HG03196 (cell line): ENCODE results near the gene PLA2G4D.

Experiments
- ATAC-seq: cut with Tn5 transposase; IDR thresholded peaks from one replicate; pipeline ENCODE4 v1.9.1; 2021; ENCODE audit not compliant: unreplicated experiment

PLA2G4D gene, protein sequence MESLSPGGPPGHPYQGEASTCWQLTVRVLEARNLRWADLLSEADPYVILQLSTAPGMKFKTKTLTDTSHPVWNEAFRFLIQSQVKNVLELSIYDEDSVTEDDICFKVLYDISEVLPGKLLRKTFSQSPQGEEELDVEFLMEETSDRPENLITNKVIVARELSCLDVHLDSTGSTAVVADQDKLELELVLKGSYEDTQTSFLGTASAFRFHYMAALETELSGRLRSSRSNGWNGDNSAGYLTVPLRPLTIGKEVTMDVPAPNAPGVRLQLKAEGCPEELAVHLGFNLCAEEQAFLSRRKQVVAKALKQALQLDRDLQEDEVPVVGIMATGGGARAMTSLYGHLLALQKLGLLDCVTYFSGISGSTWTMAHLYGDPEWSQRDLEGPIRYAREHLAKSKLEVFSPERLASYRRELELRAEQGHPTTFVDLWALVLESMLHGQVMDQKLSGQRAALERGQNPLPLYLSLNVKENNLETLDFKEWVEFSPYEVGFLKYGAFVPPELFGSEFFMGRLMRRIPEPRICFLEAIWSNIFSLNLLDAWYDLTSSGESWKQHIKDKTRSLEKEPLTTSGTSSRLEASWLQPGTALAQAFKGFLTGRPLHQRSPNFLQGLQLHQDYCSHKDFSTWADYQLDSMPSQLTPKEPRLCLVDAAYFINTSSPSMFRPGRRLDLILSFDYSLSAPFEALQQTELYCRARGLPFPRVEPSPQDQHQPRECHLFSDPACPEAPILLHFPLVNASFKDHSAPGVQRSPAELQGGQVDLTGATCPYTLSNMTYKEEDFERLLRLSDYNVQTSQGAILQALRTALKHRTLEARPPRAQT

DNA sequence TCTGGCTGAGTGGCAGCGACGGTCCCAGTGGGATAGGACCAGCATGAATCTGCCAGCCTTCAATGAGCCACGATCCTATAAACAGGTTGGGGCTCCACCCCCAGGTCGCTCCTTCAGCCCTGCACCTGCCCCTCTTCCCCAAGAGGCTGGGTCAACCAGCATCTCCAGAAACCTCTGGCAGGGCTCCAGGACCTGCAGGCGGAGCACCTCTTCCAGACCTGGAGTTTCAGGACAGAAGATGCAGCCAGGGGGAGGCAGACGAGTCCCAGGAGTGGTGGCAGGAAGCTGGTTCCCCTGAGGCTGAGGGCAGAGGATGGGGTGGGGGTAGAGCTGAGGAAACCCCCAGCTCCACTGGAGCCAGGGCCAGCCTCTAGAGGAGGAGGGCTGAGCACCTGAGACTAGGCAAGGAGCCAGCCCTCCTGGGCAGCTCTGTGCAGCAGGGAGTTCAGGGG lies at the start of gene PLA2G4D:
TSS of gene PLA2G4D (minus strand) at position 51 of the 452 bp plus-strand sequence. CDS start 103 bp downstream, outside the sequence.
- no peak for ATAC-seq

DNA sequence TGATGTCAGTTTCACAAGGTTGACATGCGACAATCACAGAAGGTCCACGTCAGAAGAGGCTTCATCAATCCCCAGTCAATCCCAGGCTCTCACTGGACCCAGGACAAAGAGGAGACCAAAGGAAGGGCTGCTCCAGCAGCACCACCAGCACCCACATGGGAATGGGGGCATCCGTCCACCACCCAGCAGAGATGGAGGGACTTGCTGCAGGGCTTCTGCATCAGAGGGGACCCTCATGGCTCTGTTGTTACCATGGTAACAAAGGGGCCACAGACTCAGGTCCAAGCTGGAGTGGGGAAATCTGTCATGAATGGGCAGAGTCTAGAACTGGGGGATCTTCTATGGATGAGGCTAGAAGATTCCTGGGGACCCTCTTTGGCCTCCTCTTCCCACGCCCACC lies 49.0 kb upstream of the PLA2G4D start:
- ATAC-seq = no peak

DNA sequence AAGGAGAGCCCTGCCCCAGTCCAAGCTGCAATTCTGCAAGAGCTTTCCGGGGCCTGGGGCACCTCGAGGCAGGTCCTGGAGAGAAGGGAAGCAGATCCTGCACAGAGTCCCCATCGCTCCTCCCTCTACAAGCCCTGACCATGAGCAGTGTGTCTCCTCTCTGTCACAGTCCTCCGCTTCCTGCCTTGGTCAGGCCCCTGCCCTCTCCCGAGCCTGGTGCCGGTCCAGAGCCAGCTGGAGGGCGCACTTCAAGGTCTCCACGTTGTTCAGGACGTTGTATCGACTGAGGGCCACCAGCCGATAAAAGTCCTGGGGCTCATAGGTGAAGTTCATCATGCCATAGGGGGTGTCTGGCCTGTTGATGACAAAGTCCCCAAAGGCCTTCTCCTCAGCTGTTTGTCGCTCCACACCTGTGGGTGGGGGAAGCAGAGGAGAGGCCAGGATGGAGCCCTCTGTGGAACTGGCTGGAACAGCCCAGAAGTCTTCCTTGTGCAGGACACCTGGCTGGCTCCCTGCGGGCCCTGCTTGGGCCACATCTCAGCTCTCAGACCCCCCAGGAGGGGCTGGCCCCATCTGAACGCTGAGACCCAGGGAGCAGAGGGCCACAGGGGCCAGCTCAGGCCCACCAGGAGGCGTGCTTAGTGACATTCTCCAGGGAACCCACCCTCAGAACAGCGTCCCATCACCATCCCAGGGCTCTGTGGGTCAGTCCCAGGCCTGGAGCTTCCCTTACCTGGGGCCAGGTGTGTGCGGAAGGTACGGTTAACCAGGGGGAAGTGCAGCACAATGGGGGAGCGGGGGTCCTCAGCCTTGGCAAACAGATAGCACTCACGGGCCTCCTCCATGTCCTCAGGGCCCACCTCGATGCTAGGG lies 47.7 kb upstream of the PLA2G4D start:
- no peak for ATAC-seq

DNA sequence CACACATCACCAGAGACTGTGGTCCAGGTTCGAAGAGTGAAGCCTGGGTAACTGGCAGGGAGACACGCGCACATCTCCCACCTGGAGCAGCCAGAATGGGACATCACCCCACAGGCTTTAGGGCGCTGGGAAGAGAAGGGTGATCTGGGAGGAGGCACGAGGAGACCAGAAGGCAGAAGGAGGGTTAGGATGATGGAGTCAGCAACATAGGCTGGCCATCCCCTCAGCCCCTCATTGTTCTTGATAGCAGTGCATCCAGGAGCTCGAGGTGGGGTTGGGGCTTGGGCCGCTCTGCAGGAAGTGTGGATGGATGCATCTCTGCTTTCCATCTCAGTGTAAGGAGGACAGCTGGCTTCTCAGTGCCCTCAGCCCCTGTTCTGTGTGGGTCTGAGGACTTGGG lies 46.9 kb upstream of the PLA2G4D start:
- ATAC-seq = no peak

DNA sequence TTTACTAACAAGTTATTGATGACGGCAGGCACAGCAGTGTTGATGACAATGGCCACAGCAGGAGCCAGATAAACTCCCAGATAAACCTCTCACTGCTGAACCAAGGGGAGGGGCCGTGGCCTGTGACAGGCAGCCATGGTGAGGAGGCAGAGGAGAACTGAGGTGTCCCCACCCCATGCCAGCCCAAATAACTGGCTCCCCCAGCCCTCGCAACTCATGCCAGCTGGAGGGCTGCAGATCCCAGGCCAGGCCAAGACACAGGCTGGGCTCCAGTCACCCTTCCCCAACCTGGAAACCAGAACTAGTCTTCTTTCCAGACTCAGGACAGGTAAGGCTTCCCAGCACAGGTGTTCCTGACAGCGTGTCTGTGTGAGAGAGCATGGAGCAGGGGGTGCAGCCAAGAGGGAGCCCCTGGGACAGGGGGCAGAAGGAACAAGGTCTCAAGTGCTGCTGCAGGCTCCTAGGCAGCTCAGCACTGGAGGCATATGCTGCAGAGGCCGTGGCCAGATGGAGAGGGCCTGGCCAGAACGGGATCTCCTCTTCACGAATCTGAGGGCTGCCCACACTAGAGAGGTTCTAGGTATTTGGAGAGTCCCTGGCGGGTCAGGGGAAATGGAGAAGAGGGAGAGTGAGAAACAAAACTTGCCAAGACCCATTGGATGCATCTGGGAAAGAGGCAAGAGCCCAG lies 46.2 kb upstream of the PLA2G4D start:
- ATAC-seq = no peak

DNA sequence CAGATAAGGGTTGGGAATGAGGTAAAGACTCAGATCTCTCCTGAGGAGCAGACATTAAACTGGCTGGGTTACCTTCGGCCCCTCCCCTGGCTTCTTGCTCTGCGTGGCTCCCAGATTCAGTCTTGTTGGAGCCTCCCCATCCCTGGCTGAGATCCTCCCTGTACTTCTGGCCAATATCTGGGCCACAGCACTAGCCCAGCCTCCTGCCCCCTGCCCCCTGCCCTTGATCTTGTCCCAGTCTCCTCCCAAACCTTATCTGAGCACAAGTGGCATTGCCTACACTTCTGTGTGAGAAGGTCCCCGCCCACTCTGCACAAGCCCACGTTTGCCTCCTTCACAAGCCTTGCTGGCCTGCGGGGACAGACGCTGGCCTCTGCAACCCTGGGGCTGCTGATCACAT lies 45.2 kb upstream of the PLA2G4D start:
- no peak for ATAC-seq

DNA sequence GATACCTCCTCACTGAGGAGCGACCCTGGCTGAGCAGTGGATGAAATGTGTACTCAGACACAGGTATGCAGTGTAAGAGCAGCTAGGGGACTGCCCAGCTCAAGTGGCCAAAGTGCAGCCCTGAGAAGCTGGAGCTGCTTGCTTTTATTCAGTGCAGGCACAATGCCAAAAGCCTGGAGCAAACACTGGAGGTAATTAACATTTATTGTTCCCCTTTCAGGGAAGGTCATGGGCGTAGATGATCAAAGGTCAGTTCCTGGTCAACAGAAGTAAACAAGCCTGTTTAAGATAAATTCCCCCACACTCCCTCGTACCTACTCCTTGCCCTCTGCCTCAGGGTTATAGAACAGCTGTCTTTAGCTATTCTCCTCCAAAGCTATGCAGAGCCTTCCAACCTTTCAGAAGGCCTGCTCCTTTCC lies 44.6 kb upstream of the PLA2G4D start:
- ATAC-seq = no peak

DNA sequence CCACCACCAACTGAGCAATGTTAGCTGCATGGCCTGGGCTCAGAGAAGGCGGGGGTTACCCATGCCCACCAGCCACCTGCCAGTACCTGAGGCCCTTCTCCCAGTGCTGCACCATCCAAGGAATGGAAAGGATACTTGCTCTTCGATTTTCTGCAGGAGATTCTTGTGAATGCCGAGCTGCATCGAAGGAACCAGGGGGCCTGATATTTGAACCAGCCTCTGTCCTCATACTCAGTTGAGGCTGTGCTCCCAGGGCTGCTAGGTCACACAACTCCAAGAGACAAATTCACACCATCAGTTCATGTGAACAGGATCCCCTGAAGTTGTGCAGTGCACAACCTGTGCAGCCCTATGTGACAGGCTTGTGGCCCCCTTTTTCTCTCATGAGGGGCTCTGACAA lies 44.0 kb upstream of the PLA2G4D start:
- ATAC-seq = no peak

DNA sequence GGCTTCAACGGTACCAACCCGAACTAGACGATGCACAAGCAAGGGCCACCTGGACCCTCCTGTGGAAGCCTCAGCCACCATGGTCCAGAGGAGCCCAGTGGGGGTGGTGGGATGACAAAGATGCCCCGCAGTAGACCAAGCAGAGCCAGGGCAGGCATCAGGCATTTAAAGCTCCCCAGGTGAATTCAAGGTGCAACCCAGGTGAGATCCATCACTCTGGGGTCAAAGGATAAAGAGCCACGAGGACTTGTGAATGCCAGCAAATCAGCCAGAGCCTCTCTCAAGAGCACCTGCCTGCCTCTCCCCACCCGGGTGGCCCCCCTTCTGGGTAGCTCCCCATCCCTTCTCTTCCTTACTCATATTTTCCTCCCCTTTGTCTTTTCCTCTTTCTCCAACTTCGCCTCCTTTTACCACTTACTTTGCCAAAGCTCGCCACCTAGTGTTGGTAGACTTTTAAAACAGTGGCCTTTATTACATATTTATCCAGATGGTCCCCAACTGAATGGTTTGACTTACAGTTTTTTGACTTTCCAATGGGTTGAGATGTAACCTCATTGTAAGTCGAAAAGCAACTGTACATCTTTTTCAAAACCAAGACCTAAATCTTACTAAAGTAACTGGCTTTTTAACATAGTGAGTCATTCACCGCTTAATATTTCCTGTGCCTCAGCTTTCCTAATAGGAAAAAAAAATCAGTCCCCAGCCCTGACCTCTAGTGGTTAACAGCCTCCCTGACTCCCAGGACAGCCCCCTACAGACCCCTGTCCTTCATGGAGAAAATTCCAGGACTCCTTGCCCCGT lies 43.3 kb upstream of the PLA2G4D start:
- ATAC-seq = no peak

DNA sequence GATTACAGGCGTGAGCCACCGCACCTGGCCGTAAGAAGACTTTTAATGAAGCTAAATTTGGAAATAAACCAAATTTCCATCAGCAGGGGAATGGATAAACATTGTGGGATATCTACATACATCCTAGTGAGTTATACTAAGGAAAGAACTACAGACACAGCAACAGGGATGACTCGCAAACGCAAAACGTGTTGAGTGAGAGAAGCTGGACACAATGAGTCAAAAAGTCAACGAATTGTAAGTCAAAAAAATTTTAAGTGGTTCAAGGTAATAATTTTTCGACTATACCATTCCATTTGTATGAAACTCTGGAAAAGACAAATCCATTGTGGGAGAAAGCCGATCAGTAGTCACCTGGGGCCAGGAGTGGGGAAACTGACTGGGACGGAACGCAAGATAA lies 42.2 kb upstream of the PLA2G4D start:
- no peak for ATAC-seq

DNA sequence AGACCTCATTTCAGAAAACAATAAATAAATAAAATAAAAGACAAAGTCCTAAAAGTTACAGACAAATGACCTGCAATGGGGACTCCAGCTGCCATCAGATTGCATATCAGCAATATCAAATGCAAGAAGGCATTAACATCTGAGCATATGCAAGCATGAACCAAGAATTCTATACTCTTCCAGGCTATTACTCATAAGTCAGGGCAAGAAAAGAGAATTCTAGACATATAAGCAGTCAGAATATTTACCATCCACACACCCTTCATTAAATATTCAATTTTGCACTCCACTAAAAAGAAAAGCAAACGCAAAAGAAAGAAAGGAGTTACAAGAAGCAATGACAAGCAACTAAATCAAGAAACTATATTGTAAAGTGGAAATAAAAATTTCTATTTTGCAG lies 41.0 kb upstream of the PLA2G4D start:
- ATAC-seq = no peak

DNA sequence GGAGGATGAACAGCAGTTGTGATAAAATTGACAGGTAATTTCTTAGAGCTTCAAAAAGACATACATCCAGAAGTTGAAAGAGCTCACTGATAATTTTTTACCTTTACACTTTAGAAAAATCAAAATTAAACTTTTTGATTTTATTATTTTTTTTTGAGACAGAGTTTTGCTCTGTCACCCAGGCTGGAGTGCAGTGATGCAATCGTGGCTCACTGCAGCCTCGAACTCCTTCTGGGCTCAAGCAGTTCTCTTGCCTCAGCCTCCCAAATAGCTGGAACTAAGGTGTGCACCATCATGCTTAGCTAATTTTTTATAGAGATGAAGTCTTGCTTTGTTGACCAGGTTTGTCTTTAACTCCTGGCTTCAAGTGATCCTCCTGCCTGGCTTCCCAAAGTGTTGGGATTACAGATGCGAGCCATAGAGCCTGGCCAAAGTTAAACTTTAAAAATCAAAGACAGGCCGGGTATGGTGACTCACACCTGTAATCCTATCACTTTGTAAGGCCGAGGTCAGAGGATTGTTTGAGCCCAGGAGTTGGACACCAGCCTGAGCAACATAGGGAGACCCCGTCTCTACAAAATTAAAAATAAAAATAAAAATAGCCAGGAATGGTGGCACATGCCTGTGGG lies 40.4 kb upstream of the PLA2G4D start:
- no peak for ATAC-seq

DNA sequence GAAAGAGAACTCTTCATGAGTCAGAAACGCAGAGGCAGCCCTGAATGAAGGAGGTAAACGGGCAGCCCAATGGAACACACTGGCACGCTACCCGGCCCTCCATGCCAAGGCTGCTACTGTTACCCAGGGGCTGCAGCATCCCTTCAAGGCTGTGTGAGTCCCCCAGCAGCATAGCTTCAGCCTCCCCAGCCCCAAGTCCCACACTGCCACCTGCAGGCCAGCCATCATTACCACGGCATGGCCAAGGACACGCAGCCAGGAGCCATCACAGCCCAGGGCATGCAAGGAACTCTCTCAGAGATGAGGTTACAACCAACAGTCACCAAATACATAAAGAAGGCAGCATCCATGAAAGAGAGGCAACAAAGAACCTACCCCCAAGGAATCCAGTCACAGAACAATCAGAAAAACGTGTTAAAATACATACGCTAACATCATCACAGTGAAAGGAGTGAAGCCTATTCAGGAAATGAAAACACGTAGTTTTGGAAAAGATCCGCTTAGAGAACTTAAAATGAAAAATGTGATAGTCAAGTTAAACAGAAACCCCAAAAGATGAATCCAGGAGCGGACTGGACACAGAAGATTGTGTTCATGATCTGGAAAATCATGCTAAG lies 39.6 kb upstream of the PLA2G4D start:
- ATAC-seq = no peak

DNA sequence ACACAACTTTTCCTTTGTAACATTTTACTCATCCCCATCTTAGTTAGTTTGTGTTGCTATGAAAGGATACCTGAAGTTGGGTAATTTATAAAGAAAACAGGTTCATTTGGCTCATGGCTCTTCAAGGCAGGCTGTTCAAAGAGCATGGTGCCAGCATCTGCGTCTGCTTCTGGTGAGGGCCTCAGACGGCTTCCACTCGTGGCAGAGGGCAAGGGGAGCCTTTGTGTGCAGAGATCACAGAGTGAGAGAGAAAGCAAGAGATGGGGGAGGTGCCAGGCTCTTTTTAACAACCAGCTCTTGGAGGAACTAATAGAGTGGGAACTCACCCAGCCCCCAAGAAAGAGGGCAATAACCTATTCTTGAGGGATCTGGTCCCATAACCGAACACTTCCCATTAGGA lies 39.0 kb upstream of the PLA2G4D start:
- no peak for ATAC-seq

DNA sequence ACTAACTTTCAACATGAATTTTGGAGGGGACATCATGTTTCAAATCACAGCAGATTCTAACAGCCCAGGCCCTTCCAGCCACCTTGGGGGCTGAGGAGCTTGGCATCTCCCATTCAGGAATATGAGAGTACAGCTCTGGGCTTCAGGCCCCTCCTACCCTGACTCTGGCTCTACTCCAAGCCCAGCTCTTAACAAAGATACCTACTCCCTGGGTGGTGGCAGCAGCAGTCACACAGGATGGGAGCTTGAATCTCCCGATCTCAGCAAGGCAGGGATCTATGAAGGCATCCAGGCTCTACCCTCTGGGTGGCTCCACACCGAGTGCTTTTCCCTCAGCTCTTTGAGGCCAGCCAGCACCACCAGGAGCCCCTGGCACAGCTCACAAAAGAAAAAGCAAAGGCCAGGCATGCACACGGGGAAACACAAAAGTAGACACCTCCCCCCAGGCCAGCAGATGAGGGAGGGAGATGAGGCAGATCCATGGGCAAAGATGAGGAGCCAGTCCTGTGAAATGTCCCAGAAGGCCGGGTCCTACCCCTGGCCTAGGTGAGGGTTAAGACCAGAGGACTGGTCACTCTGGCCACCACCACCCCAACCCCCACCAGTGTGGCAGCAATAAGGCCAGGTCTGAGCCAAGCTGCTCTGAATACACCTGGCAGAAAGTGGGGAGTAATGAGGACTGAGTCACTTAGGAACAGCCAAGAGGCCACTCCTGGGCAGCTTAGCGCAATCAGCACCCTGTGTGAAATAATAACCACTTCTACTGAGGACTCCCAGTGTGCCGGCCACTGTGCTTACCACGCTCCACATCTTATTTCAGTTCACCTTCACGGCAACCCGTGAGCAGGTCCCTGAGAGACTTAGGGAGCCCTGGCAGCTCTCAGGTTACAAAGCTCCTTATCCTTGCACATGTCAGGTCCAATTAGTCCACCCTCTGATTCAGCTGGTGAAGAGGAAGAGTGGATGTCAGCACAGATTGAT lies 37.8 kb upstream of the PLA2G4D start:
- ATAC-seq = no peak

DNA sequence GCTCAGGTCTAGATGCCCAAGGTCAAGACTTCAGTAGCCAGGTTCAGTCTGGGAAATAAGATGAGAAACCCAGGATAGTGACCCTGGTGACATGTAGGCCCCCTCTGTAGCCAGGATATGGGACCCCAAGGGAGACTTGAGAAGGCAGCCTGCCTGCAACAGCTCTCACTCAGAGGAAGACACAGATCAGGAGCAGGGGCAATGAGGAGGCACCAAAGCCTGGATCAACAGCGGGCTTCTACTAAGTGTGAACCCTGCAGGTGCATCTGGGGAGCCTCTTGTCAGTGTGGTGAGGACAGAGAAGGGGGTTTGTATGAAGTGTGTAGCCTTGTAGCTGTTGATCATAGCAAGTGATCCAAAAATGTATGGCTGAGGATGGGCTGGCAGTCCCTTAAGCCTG lies 36.6 kb upstream of the PLA2G4D start:
- ATAC-seq = no peak

DNA sequence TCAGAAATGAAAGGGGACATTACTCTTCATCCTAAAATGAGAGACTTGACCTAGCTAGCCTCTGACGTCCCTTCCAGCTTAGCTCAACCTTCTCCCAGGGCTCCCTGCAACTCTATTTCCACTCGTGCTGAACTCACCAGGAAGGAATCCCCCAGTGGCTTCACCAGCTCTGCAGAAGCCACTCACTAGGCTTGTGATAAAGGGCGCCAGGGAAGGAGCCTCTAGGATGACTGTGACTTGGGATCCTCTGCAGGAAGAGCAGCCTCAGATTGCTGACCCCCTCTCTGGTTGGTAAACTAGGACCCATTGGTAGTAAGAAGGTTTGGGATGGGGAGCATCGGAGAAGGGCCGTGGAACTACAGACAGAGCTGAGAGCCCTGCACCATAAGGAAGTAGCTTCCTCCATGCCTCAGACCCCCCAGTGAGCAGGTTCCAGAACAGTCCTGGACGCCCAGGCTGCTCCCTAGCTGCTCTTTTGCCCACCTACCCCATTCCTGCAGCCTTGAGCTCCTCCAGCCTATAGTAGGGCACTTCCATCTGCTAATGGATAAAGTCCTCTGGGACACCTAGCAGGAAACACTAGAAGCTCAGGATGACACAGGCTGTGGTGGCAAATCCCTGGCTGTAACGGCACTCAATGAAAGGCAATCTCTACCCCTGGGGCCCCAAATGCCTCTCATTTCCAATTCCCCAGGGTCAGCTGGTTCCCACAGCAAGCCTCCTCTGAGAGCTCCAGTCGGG lies 36.1 kb upstream of the PLA2G4D start:
- no peak for ATAC-seq
